Activated CD8-positive, alpha-beta memory T cell treated with anti-CD3 and anti-CD28 coated beads, Interleukin-2, amount 50 U/mL, for 24 hours (primary cell): Measurements from ENCODE around the gene DCHS2.
"Not testable (repeated sequence)": the region's sequence is repeated elsewhere in the genome, so short reads cannot be mapped to it uniquely, and the experiment has no call there.

Experiments
- DNase-seq: peaks from one replicate; pipeline ENCODE4 v3.0.0-alpha.2; 2020; ENCODE audit errors: extremely low read depth

DCHS2 gene

GRCh38 chr4:154217384-154217783 is 274.2 kb downstream of the DCHS2 start:
- DNase-seq, result not testable (repeated sequence)

DNA sequence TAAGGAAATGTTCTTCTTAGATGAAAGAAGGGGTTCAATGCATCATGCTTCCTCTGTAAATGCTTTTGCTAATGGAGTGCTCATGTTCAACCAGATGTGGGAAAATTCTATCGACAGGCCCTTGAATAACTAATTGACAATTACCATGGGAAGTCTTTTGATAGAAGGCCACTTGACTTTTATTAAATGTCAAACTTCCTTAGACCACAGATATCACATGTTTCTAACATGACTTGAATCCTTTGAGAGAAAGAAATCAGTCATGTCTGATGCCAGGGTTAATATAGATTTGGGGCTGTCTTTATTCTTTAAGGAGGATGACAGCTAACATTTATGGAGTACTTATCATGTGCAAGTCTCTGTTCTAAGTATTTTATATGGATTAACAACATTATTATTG is 280.1 kb downstream of the DCHS2 start:
- DNase-seq, result no peak

GRCh38 chr4:154208424-154208823 is 283.2 kb downstream of the DCHS2 start:
- DNase-seq, result no peak

DNA sequence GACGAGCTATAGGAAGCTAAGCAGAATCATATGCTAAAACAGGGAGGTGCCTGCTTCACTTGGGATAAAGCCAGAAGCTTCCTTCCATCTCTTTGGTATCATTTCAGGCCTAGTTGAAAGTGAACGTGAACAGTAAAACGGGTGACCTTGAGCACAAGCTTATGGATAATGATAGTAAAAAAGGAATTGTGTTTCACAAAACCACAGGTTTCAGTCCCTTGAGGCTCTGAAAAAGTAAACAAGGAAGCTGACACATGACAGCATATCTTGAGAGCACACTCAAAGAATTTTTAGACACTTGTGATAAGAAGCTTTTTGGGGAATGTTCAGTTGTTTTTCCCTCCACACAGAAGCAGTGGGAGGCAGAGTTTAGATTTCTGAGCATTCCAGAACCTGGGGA is 286.1 kb downstream of the DCHS2 start:
- DNase-seq, result no peak

- no peak for DNase-seq
Measured at GRCh38 chr4:154194649-154195048, 296.9 kb downstream of the DCHS2 start.

- DNase-seq, result no peak
Measured at GRCh38 chr4:154192585-154192984, 299.0 kb downstream of the DCHS2 start.

DNA sequence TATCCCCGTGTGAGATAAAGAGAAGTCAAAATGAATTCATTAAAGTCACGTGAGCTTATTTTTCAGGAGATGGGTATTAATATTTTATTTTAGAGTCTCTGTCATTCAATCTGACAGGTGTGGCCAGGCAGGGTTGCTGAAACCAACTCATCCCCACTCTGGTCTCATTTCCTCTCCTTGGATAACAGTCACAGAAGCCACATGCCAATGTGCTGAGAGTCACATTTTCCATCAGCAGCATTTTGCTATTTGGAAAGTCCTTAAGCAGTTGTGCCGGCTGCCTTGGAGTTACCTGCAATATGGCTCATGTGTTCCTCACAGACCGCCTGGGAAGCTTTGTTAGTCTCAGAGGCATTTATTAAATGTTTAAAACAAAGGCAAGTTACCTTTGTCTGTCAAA is 302.3 kb downstream of the DCHS2 start:
- DNase-seq, result no peak

DNA sequence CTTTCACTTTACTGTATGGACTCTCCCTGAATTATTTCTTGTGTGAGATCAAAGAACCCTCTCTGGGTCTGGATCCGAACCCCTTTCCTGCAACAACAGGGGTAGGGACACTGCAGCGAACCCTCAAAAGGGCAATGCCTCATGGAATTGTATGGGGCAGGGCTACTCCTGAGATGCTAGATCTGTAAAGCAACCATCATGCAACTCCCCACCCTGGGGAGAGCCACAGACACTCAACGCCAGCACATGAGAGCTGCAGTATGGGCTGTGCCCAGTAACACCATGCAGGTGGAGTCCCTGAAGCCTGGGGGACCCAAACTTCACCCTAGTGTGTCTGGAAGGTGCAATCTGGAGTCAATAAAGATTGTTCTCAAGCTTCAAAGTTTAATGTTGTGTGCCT is 304.7 kb downstream of the DCHS2 start:
- no peak for DNase-seq

DNA sequence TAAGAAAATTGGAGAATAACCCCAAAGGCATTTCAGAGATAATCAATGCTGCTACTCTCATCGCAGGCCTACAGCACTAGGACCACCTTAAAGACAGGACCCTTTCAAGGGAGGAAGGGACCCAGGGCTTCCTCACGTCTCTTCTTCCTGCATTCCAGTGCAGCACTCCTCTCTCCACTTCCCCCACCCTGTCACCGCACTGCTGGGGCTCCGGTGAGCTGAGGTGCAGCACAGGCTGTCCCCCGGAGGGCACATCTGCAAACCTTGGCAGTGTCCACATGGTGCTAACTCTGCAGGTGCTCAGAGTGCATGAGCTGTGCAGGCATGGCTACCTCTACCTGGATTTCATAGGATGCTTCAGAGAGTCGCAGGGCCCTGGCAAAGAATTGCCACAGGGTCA is 305.6 kb downstream of the DCHS2 start:
- no peak for DNase-seq

DNA sequence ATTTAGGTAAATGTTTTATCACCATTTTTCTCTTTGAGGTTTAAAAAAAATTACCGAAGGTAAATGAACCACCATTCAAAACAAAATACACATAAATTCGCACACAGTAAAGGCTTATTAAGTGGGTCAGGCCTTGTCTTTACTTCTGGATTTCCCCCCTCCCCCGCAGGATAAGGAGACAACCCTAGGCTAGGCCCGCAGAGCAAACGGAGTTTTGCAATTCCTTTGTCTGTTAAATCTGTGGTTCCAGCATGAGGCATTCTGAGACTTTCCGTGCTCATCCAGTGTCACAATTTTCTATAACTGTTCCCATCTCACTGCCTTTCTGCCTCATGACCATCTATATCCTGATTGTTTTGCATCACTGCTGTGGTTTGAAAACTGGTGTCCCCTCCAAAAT is 307.4 kb downstream of the DCHS2 start:
- no peak for DNase-seq

GRCh38 chr4:154183264-154183663 is 308.3 kb downstream of the DCHS2 start:
- DNase-seq, result no peak
